SK-N-MC (cell line): ENCODE results near the gene PTK7.

ENCODE experiments used
- DNase-seq: peaks from one replicate; pipeline ENCODE4 v3.0.0-alpha.2; 2011; ENCODE audit warnings: low read depth, low spot score
- H3K27ac ChIP-seq: fragments of 200-600 bp; sonication (generic); 2 replicates; pipeline ENCODE4 v1.5.1; 2016; ENCODE audit warnings: mixed run types
- H3K36me3 ChIP-seq: fragments of 200-600 bp; sonication (generic); 2 replicates; pipeline ENCODE4 v1.6.1; 2017; ENCODE audit warnings: antibody characterized with exemption, low read length, mixed read lengths; ENCODE audit not compliant: insufficient read depth
- H3K4me3 ChIP-seq: fragments of 200-600 bp; sonication (generic); 2 replicates; pipeline ENCODE4 v1.5.1; 2016
- H3K9ac ChIP-seq: fragments of 200-600 bp; sonication (generic); 2 replicates; pipeline ENCODE4 v1.8.0; 2017; ENCODE audit warnings: mixed run types, mixed read lengths; ENCODE audit not compliant: insufficient read length
- H3K9me3 ChIP-seq: fragments of 200-600 bp; sonication (generic); 2 replicates; pipeline ENCODE4 v1.6.1; 2017; ENCODE audit warnings: low read depth, mild to moderate bottlenecking, antibody characterized with exemption, low read length, moderate library complexity, mixed read lengths
- EZH2 ChIP-seq: fragments of 200-600 bp; sonication (generic); IDR thresholded peaks from one replicate; pipeline ENCODE4 v1.6.1; 2017; ENCODE audit warnings: antibody characterized with exemption
- FOXP2 ChIP-seq: optimal IDR thresholded peaks from 2 replicates; pipeline ENCODE3; 2011; ENCODE audit warnings: mild to moderate bottlenecking, moderate library complexity; ENCODE audit not compliant: insufficient read depth; ENCODE audit errors: extremely low read length, control extremely low read depth
- POLR2AphosphoS5 ChIP-seq: IDR thresholded peaks from 2 replicates; pipeline ENCODE4 v1.6.1; 2012; ENCODE audit warnings: mild to moderate bottlenecking, low read depth, low read length, borderline replicate concordance

PTK7 gene

DNA sequence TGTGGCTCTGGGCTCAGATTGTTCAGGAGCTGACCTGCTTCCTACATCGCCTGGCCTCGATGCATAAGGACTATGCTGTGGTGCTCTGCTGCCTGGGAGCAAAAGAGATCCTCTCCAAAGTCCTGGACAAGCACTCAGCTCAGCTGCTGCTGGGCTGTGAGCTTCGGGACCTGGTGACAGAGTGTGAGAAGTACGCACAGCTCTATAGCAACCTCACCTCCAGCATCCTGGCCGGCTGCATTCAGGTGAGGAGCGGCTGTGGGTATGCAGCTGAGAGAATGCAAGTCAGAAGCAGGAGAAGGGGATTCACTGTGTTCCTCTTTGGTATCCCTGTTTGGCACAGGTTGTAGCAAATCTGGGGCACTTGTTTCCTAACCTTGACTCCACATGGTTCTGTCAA, 123.8 kb downstream of the PTK7 start:
- H3K9me3 ChIP-seq: no peaks in the 10 kb centered on the region
- no peak for DNase-seq
- no peaks in the 10 kb centered on the region for H3K36me3 ChIP-seq
- H3K9ac ChIP-seq: no peak overlapping the region
- H3K27ac ChIP-seq: no peak overlapping the region
- H3K4me3 ChIP-seq: no peak overlapping the region
- TF ChIP-seq POLR2AphosphoS5 (no peak), FOXP2 (no peak), EZH2 (no peak)

DNA sequence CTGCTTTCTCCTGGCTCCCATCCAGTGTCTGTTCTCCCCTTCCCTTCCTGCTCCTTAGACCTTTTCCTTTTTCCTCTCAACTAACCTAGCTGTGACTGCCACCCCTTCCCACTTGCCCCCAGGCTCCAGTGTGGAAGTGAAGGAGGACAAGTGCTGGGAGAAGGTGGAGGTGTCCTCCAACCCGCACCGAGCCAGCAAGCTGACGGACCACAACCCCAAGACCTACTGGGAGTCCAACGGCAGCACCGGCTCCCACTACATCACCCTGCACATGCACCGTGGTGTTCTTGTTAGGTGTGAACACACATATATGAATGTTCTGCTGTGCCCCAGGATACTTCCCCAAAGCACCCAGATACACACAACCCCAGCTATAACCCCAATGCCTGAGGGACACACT, 124.4 kb downstream of the PTK7 start:
- no peaks in the 10 kb centered on the region for H3K9me3 ChIP-seq
- no peaks in the 10 kb centered on the region for H3K36me3 ChIP-seq
- TF ChIP-seq POLR2AphosphoS5: no peak
- TF ChIP-seq FOXP2: no peak
- TF ChIP-seq EZH2: no peak
- H3K4me3 ChIP-seq: no peak overlapping the region
- no peak overlapping the region for H3K27ac ChIP-seq
- DNase-seq: no peak
- no peak overlapping the region for H3K9ac ChIP-seq

DNA sequence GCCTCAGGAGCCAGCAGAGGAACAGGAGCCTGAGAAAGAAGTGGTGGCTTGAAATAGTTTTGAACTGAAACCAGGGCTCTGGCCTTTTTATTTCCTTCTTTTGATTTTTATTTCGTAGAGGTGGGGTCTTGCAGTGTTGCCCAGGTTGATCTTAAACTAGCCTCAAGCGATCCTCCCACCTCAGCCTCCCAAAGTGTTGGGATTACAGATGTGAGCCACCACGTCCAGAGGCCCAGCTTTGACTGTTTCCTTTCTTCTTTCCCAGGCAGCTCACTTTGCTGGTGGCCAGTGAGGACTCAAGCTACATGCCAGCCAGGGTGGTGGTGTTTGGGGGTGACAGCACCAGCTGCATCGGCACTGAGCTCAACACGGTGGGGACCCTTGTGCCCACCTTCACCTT, 126.3 kb downstream of the PTK7 start:
- Histone ChIP-seq H3K36me3 (no peaks in the 10 kb centered on the region), H3K27ac (no peak overlapping the region), H3K9ac (no peak overlapping the region), H3K9me3 (no peaks in the 10 kb centered on the region), H3K4me3 (no peak overlapping the region)
- no peak for DNase-seq
- TF ChIP-seq EZH2 (no peak), POLR2AphosphoS5 (no peak), FOXP2 (no peak)

DNA sequence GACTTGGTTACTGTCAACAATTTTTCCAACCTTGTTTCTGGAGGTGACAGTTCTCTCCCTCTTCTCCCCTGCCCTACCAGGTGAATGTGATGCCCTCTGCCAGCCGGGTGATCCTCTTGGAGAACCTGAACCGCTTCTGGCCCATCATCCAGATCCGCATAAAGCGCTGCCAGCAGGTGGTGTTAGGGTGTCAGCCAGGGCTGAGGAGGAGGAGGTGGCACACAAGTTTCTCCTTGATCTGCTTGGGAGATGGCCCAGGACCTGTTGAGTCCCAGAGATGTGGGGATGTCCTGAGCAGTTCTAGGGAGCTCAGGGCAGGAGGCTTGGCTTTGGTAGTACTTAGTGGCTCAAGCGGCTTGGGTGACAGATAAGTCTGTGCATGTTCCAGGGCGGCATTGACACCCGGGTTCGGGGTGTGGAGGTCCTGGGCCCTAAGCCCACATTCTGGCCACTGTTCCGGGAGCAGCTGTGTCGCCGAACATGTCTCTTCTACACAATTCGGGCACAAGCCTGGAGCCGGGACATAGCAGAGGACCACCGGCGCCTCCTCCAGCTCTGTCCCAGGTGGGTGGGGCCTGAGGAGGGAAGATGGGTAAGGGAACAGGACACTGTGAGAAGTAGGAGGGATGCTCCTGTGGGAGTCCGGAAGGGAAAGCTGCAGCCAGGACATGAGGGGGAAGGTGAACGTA, 127.1 kb downstream of the PTK7 start:
- no peaks in the 10 kb centered on the region for H3K36me3 ChIP-seq
- no peak for TF ChIP-seq EZH2
- no peak for TF ChIP-seq FOXP2
- TF ChIP-seq POLR2AphosphoS5: no peak
- no peak overlapping the region for H3K9ac ChIP-seq
- no peaks in the 10 kb centered on the region for H3K9me3 ChIP-seq
- H3K4me3 ChIP-seq: no peak overlapping the region
- no peak for DNase-seq
- H3K27ac ChIP-seq: no peak overlapping the region

DNA sequence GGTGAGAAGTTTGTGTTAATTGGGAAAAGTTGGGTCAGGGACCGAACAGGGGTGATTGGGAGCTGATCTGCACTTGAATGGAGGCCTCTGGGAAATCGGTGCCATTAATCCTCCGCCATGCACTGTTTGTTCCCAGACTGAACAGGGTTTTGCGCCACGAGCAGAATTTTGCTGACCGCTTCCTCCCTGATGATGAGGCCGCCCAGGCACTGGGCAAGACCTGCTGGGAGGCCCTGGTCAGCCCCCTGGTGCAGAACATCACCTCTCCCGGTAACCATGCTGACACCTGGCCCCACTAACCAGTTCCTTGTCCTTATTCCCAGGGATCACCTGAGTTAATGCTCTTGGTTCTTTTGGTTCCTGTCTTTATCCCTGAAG, 127.6 kb downstream of the PTK7 start:
- H3K4me3 ChIP-seq: no peak overlapping the region
- H3K27ac ChIP-seq: no peak overlapping the region
- no peaks in the 10 kb centered on the region for H3K9me3 ChIP-seq
- TF ChIP-seq FOXP2: no peak
- no peak overlapping the region for H3K9ac ChIP-seq
- DNase-seq: no peak
- no peaks in the 10 kb centered on the region for H3K36me3 ChIP-seq

DNA sequence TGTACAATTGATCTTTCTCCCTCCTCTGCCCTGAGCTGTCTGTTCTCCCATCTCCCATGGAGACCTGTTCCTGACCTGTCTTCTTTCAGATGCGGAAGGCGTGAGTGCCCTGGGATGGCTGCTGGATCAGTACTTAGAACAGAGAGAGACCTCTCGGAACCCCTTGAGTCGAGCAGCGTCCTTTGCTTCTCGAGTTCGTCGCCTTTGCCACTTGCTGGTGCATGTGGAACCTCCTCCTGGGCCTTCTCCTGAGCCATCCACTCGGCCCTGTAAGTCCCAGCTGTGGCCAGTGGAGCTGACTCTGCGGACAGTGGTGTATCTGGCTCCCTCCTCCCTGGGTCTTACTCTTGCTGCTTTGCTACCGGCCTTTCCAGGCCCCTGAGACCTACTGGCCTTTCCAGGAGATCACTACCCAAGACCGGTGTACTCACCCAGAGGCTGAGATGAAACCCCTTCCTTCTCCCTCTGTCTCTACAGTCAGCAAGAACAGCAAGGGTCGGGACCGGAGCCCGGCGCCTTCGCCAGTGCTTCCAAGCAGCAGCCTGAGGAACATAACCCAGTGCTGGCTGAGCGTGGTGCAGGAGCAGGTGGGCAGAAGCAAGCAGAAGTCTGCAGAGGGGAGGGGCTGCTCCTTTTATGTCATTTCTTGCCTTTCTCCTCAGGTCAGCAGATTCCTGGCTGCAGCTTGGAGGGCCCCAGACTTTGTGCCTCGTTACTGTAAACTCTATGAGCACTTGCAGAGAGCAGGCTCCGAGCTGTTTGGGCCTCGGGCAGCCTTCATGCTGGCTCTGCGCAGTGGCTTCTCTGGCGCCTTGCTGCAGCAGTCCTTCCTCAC, 128.4 kb downstream of the PTK7 start:
- Histone ChIP-seq H3K9ac (no peak overlapping the region), H3K27ac (no peak overlapping the region), H3K9me3 (no peaks in the 10 kb centered on the region), H3K4me3 (no peak overlapping the region), H3K36me3 (no peaks in the 10 kb centered on the region)
- no peak for DNase-seq
- TF ChIP-seq FOXP2 (no peak), POLR2AphosphoS5 (no peak), EZH2 (no peak)

DNA sequence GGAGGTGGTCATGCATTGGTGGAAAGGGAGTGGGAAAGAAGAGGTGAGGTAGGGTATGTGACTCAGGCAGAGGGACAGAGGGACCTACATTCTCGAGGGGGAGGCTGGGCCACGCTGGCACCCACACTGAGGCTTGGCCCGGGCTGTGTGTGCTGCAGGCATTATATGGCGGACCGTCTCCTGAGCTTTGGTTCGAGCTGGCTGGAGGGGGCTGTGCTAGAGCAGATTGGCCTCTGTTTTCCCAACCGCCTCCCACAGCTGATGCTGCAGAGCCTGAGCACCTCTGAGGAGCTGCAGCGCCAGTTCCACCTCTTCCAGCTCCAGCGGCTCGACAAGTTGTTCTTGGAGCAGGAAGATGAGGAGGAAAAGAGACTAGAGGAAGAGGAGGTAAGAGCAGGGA, 129.7 kb downstream of the PTK7 start:
- no peaks in the 10 kb centered on the region for H3K36me3 ChIP-seq
- no peaks in the 10 kb centered on the region for H3K9me3 ChIP-seq
- no peak for TF ChIP-seq FOXP2
- no peak for DNase-seq
- no peak overlapping the region for H3K4me3 ChIP-seq
- no peak overlapping the region for H3K27ac ChIP-seq
- no peak overlapping the region for H3K9ac ChIP-seq

DNA sequence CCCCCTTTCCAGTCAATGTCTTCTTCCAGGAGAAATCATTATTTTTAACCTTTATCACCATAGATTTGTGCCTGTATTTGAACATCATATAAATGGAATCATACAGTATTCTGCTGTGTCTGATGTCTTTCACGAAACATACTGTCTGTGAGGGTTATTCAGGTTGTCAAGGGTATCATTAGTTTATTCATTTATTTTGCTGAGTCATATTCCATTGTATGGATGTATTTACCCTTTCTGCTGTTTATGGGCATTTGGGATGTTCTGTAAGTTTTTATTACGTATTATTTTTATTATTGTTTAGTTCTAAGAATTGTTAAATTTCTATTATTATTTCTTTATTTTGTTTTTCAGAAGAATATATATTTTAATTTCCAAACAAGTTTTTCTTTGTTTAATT, 131.2 kb downstream of the PTK7 start:
- Histone ChIP-seq H3K36me3 (no peaks in the 10 kb centered on the region), H3K9ac (no peak overlapping the region), H3K4me3 (no peak overlapping the region), H3K27ac (no peak overlapping the region), H3K9me3 (no peaks in the 10 kb centered on the region)
- TF ChIP-seq FOXP2 (no peak), EZH2 (no peak)
- DNase-seq: no peak
